ENCODE measurements around the gene CLIC6.

- no peak for TF ChIP-seq CTCF (conservative IDR thresholded peaks at IDR 0.05; ENCODE audit: low read depth, low read length)
- TF ChIP-seq POLR2A (IDR thresholded peaks at IDR 0.05; ENCODE audit: low read depth, low read length), result no peak
- no peak for TF ChIP-seq MXI1 (IDR thresholded peaks at IDR 0.05; ENCODE audit: borderline replicate concordance, low read depth, low read length)
- no peak for TF ChIP-seq MAFK (IDR thresholded peaks at IDR 0.05; ENCODE audit: low read depth, low read length)
- TF ChIP-seq ELK1 (IDR thresholded peaks at IDR 0.05; ENCODE audit: borderline replicate concordance, low read depth, low read length), result no peak
- no peak for TF ChIP-seq USF2 (IDR thresholded peaks at IDR 0.05; ENCODE audit: low read depth, low read length)
Measured at GRCh38 chr21:34732388-34732821, 63.6 kb downstream of the CLIC6 start.

All from IMR-90 (cell line).